NCI-H2029 (cell line): ENCODE data around the gene CDHR1.
"Not testable (repeated sequence)": the region's sequence is repeated elsewhere in the genome, so short reads cannot be mapped to it uniquely, and the experiment has no call there.

Experiments used
- DNase-seq: peaks from one replicate; lab custom pipeline; 2025; lab: John Stamatoyannopoulos, UW

CDHR1 gene

DNA sequence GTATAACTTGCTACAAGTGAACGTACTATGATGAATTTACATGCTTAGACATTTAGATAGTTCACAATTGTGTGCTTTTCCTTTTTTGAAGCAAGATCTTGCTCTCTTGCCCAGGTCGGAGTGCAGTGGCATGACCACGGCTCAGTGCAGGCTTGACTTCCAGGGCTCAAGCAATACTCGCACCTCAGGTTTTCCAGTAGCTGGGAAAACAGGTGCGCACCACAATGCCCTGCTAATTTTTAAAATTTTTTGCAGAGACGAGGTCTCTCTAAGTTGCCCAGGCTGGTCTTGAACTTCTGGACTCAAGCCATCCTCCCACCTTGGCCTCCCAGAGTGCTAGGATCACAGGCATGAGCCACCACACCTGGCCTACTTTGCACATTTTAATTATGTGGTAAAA lies 18.9 kb upstream of the CDHR1 start:
- no peak for DNase-seq

DNA sequence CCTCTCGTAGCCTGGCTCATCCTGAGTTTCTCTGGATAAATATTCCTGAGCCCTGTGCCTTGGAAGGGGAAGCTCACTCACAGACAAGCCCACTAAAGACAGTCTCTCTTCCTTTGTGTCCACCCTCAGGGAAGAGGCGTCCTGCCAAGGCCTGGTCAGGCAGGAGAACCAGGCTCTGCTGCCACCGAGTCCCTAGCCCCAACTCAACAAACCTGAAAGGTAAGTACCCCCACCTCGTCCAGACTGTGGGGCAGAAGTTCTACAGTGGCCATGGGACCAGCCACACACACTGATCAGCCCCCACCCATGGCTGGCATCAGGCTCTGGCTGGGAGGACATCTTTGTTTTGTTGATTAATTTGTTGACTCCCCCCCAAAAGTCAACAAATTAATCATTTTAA lies 18.0 kb upstream of the CDHR1 start:
- no peak for DNase-seq

GRCh38 chr10:84176836-84177474 lies 17.4 kb upstream of the CDHR1 start:
- no peak for DNase-seq

DNA sequence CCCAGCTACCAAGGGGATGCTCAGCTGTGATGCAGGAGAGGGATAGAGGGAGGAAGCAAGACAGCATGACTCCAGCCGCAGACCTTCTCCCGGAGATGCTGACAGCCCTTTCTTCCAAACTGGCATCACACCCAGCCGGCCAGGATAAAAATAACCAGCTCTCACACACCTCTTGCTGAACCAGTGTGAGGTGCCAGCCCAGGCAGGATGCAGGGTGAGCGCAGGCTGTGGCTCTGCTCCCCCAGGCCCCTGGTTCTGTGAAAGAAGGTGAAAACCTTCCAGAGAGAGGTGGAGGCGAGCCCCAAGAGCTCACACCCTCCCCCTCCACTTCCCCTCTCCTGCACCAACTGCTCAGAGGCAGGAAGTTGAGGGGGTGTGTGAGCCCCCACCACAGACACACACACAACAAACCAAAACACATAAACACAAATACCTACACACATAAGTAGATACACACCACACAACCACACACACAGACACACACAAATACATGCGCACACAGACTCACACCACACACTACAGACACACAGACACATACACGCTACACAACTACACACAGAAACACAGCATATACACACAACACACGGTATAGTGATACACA lies 16.7 kb upstream of the CDHR1 start:
- no peak for DNase-seq

- DNase-seq: no peak
Measured at GRCh38 chr10:84178160-84178609, 16.2 kb upstream of the CDHR1 start.

- peak; percentile 62 for DNase-seq
Measured at GRCh38 chr10:84179059-84179710, 15.2 kb upstream of the CDHR1 start.

DNA sequence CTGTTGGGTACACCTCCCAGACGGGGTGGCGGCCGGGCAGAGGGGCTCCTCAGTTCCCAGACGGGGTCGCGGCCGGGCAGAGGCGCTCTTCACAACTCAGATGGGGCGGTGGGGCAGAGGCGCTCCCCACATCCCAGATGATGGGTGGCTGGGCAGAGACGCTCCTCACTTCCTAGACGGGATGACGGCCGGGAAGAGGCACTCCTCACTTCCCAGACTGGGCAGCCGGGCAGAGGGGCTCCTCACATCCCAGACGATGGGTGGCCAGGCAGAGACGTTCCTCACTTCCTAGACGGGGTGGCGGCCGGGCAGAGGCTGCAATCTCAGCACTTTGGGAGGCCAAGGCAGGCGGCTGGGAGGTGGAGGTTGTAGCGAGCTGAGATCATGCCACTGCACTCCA lies 14.0 kb upstream of the CDHR1 start:
- not testable (repeated sequence) for DNase-seq

GRCh38 chr10:84181631-84182030 lies 12.7 kb upstream of the CDHR1 start:
- DNase-seq: no peak

DNA sequence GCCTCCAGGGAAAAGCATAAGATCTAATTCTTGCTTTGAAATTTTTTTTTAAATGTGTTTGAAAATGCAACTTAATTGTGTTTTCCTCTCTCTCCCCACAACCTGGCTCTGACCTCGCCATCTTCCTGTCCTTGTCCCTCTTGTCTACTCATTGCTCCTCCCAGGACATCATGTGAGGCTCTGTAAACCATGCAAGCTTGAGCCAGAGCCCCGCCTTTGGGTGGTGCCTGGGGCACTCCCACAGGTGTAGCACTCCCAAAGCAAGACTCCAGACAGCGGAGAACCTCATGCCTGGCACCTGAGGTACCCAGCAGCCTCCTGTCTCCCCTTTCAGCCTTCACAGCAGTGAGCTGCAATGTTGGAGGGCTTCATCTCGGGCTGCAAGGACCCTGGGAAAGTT lies 9.8 kb upstream of the CDHR1 start:
- no peak for DNase-seq

DNA sequence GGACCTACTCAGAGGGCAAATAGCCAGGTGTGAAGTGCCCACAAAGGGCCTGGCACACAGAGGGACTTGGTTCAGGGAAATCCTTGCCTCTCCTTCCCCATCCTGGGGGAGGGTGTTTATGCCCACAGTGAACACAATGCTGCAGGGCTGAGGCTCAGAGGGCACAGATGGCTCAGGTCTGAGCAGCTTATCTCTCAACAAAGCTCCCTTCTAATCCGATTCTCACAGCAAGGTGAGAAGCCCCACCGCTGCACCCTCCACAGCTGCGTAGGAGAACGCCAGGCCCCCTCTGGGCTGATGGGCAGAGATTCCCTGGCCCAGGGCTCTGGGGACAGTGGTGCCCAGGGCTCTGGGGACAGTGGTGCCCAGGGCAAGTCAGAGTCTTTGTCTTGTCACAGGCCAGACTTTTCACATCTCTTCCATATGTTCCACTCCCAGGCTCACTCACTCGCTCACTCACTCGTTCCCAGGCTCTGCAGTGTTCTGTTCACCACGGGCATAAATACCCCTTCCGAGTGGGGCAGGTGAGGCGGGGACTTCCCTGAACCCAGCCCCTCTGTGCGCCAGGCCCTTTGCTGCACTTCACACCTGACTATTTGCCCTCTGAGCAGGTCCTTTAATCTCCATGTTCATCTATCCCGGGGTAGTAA lies 8.7 kb upstream of the CDHR1 start:
- no peak for DNase-seq

GRCh38 chr10:84188815-84189214 lies 5.5 kb upstream of the CDHR1 start:
- no peak for DNase-seq

DNA sequence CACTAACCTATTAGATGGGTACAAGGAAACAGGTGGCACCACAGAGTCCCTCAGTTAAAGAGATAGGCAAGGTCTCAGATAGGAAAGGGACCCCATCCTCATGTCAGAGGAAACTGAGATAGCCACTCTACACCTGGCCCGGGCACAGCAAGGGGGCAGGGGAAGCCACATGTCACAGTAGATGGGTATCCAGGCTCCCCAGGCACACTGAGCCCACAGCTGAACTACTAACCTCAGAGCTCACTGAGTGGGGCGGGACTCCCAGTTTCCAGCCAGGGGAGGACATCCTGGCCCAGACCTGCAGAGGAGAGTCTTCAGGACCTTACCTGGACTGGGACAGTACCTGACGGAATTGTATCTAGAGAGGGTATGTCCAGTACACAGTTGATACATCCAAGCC lies 3.7 kb upstream of the CDHR1 start:
- no peak for DNase-seq

DNA sequence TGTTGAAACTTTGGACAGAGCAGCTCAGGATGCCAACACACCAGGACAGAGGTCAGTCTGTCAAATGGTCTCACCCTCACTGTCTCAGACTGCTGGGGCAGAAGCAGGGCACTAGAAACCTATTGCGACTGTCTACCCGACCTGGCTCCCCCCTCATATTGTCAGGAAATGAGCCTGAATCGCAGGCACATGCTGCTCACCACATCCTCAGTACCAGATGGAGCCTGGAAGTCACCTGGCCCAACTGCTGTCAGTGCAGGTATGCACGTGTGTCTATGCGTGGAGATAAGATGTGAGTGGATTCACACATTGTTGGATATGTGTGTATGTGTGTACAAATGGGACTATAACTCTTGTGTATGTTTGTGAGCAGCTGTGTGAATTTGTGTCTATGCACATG lies 3.2 kb upstream of the CDHR1 start:
- DNase-seq: no peak

DNA sequence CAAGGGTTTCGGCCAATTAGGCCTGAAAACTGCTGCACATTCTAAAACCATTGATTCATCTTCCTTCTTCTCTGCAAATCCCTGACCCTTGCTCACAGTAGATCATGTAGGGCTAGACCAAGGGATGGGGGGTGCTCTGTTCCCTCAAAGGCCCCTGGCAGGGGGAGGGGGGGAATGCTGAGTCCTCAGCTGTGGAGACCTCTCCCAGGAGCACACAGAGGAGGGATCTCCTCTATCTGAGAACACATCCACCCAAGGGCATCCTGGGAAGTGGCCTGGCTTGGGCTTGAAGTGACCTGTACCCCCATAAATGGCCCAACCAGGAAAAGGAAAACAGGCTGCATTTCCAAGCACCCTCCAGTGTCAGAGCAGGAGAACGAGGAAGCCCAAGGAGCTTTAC lies 1.0 kb upstream of the CDHR1 start:
- no peak for DNase-seq

- no peak for DNase-seq
Measured at GRCh38 chr10:84193846-84194423, 402 bp upstream of the CDHR1 start.

- DNase-seq: no peak
Measured at GRCh38 chr10:84195044-84195830, 900 bp downstream of the CDHR1 start.

GRCh38 chr10:84196083-84196482 lies 1.7 kb downstream of the CDHR1 start:
- peak; percentile 33 for DNase-seq

DNA sequence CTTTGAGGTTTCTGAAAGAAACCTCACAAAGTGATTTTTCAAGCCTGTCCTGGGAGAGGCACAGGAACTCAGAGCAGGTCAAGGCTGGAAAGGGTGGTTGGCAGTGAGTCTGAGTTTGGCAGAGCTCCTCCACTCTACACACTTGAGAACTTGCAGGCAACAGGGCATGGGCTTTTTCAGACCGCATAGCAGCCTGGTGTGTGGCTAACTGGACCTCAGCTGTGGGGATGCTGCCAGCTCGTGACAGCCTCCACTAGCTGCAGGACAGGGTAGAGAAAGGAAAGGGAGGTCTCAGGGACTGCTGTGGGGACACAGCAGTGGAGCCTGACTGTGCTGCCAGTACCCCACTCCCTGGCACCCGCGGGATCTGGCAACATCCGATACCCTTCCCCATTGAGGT lies 2.6 kb downstream of the CDHR1 start:
- no peak for DNase-seq

DNA sequence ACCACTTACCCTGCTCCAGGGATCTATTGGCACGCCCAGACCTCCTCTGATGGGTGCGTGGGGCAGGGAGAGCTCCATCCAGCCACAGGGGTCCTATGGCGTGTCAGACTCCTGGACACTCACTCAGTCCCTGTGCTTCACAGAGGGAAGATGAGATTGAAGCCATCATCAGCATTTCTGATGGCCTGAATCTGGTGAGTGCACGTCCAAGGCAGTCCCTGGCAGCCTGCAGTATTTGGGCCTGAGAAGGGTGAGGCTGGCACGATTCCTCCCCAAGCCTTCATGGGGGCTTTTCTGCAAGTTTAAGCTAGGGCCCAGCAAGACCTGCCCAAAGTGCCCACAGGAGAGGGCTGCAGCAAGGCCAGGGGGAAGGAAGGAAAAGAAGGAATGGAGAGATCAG lies 3.3 kb downstream of the CDHR1 start:
- DNase-seq: no peak

DNA sequence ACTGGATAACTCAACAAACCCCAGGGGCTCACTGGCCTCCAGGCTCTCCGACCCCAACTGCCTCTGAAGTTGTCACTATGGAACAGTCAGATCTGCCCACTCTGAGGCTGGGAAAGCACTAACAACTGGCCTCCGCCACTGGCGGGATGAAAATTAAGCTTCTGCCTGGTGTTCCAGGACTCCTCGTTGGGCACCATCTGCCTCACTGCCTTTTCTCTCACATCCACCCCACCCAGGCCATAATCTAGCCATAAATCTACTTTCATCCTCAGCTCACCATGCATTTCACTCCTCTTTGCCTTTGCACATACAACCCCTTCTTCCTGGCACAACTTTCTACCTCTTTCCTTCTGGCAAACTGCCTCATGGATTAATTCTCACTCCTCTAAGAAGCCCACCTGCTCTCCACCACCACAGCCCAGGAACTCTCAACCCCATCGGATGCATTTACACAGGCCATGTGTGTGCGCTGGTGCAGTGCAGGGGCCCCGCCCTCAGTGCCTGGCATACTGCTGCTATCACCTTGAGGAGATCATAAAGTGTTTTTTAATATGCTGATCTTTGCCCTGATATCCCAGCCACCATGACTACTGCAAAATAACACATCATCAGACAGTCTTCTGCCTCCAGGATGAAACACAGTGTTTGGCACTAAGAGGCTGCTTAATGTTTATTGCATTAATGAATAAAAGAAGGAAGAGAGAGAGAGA lies 4.0 kb downstream of the CDHR1 start:
- no peak for DNase-seq

DNA sequence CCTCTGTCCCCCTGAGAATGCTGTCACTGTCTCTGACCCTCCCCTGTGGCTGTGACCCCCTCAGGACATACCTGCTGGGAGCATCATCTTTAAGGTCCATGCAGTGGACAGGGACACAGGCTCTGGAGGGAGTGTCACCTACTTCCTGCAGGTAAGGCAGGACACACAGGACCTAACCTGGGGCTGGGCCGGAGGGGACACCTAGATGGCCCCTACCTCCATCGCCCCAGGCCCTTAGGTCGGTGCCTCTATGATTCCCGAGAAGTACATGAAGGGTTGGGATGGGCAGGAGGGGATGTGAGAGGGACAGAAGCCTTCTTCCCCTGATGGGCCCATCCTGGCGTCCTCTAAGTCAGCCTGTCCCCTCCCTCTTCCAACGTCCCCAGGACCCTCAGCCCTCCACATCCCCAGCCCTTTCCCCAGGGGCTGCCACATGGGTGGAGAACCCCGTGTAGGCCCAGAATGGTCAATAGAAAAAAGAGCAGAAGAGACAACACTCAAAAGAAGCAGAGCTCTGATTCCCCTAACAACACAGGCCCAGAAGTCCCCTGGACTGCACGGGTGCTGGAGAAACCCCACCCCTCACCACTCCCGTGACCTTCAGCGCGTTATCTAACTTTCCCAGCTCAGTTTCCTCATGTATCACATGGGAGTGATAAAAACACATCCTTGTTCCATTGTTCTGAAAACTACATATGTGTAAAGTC lies 6.4 kb downstream of the CDHR1 start:
- DNase-seq: no peak
